ENCODE results near the gene NECTIN2. TPM values are rescaled to one million over a fixed set of nuclear protein-coding genes. Genes with fewer than 3 reads are reported as not detected.
"Not testable (repeated sequence)": the region's sequence is repeated elsewhere in the genome, so short reads cannot be mapped to it uniquely, and the experiment has no call there.

The NECTIN2 gene
- total RNA-seq, 4 donors from 2014 or later = 56.2 to 78.2 (median 67.5) TPM

GRCh38 chr19:44820648-44821609 is 25.2 kb upstream of the NECTIN2 start:
- no peak overlapping the region for H3K27ac ChIP-seq
- no peaks in the 10 kb centered on the region for H3K9me3 ChIP-seq
- no peaks in the 10 kb centered on the region for H3K27me3 ChIP-seq
- peaks cover 11% of the 10 kb centered on the region for H3K36me3 ChIP-seq
- no peak for DNase-seq (ENCODE audit: low spot score in 2 of 2)
- H3K4me1 ChIP-seq = peaks cover 4% of the 10 kb centered on the region
- TF ChIP-seq POLR2A (IDR thresholded peaks at IDR 0.05) (no peak), POLR2AphosphoS5 (IDR thresholded peaks at IDR 0.05) (no peak), EP300 (IDR thresholded peaks at IDR 0.05) (no peak), CTCF (IDR thresholded peaks at IDR 0.05) (no peak)
- no peak overlapping the region for H3K4me3 ChIP-seq
- WGBS = 66% methylated on average over 29 of the region's 35 CpGs

DNA sequence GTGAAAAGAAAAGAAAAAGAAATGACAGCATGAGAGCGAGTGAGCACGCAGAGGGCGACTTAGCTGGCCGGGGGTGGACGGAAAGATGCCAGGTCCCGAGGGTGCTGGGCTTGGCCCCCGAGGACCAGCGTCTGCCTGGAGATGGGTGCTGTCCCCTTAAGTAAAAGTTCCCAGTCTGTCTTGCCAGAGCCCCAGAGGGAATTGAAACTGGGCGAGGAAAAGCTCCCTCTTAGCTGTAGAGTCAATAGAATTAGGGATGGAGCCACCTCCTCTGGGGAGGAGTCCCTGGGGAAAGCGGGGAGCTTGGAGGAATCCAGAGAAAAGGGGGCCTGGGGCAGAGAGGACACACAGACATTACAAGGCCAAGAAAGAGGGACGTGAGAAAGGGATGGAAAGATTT is 23.9 kb upstream of the NECTIN2 start:
- Histone ChIP-seq H3K27ac (no peak overlapping the region), H3K36me3 (peaks cover 11% of the 10 kb centered on the region), H3K27me3 (no peaks in the 10 kb centered on the region), H3K4me1 (peaks cover 4% of the 10 kb centered on the region), H3K9me3 (no peaks in the 10 kb centered on the region), H3K4me3 (no peak overlapping the region)
- no peak for DNase-seq (ENCODE audit: low spot score in 2 of 2)
- TF ChIP-seq CTCF (IDR thresholded peaks at IDR 0.05) (no peak), POLR2AphosphoS5 (IDR thresholded peaks at IDR 0.05) (no peak), EP300 (IDR thresholded peaks at IDR 0.05) (no peak), POLR2A (IDR thresholded peaks at IDR 0.05) (no peak)
- WGBS = 36% methylated on average over 11 of the region's 11 CpGs

DNA sequence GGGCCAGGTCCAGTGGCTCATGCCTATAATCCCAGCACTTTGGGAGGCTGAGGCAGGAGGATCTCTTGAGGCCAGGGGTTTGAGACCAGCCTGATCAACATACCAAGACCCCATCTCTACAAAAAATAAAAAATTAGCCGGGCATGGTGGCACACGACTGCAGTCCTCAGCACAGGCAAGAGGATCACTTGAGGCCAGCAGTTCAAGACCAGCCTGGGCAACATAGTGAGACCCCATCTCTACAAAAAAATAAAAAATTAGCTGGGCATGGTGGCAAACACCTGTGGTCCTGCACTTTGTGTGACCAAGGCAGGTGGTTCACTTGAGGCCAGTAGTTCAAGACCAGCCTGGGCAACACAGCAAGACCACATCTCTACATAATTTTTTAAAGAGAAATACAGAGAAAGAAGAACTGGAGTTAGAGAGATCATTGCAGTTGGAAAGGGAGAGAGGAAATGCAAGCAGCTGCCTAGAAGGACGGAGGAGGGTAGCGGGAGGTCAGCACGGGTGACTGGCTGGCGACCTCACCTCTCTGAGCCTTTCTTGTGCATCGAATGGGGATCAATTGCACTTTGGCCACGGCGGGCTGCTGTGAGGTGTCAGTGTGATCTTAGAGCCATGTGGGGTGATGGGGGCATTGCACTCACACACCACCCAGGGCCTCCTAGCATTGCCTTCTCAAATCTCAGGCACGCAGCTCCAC is 23.3 kb upstream of the NECTIN2 start:
- H3K4me1 ChIP-seq = peaks cover 4% of the 10 kb centered on the region
- no peak overlapping the region for H3K27ac ChIP-seq
- no peak for DNase-seq (ENCODE audit: low spot score in 2 of 2)
- 71% methylated on average over 10 of the region's 10 CpGs for WGBS
- no peaks in the 10 kb centered on the region for H3K9me3 ChIP-seq
- no peak overlapping the region for H3K4me3 ChIP-seq
- no peak for TF ChIP-seq POLR2A (IDR thresholded peaks at IDR 0.05)
- TF ChIP-seq CTCF (IDR thresholded peaks at IDR 0.05) = no peak
- no peak for TF ChIP-seq POLR2AphosphoS5 (IDR thresholded peaks at IDR 0.05)
- no peak for TF ChIP-seq EP300 (IDR thresholded peaks at IDR 0.05)
- H3K27me3 ChIP-seq = no peaks in the 10 kb centered on the region
- H3K36me3 ChIP-seq = peaks cover 11% of the 10 kb centered on the region

GRCh38 chr19:44823373-44823698 is 22.8 kb upstream of the NECTIN2 start:
- no peak for DNase-seq (ENCODE audit: low spot score in 2 of 2)
- Histone ChIP-seq H3K4me1 (peaks cover 4% of the 10 kb centered on the region), H3K4me3 (no peak overlapping the region), H3K9me3 (no peaks in the 10 kb centered on the region), H3K27ac (no peak overlapping the region), H3K36me3 (peaks cover 11% of the 10 kb centered on the region), H3K27me3 (no peaks in the 10 kb centered on the region)
- WGBS = 55% methylated on average over 4 of the region's 4 CpGs
- TF ChIP-seq CTCF (IDR thresholded peaks at IDR 0.05) = no peak
- no peak for TF ChIP-seq POLR2A (IDR thresholded peaks at IDR 0.05)
- no peak for TF ChIP-seq EP300 (IDR thresholded peaks at IDR 0.05)

- H3K36me3 ChIP-seq = no peaks in the 10 kb centered on the region
- TF ChIP-seq POLR2AphosphoS5 (IDR thresholded peaks at IDR 0.05) (no peak), EP300 (IDR thresholded peaks at IDR 0.05) (no peak), CTCF (IDR thresholded peaks at IDR 0.05) (no peak), POLR2A (IDR thresholded peaks at IDR 0.05) (no peak)
- WGBS = 79% methylated on average over 4 of the region's 4 CpGs
- H3K27ac ChIP-seq = no peak overlapping the region
- H3K27me3 ChIP-seq = no peaks in the 10 kb centered on the region
- peaks cover 4% of the 10 kb centered on the region for H3K4me1 ChIP-seq
- DNase-seq (ENCODE audit: low spot score in 2 of 2) = no peak
- no peak overlapping the region for H3K4me3 ChIP-seq
- H3K9me3 ChIP-seq = no peaks in the 10 kb centered on the region
Measured at GRCh38 chr19:44824761-44825160, 21.3 kb upstream of the NECTIN2 start.

GRCh38 chr19:44832875-44833274 is 13.2 kb upstream of the NECTIN2 start:
- H3K27ac ChIP-seq; H3K9me3 ChIP-seq; H3K36me3 ChIP-seq; H3K4me3 ChIP-seq; DNase-seq (ENCODE audit: low spot score in 2 of 2); H3K4me1 ChIP-seq; H3K27me3 ChIP-seq: not testable (repeated sequence)
- whole genome bisulfite sequencing = 53% methylated on average over 6 of the region's 6 CpGs

GRCh38 chr19:44834399-44834798 is 11.7 kb upstream of the NECTIN2 start:
- not testable (repeated sequence) for H3K4me3 ChIP-seq; DNase-seq (ENCODE audit: low spot score in 2 of 2); H3K36me3 ChIP-seq; H3K9me3 ChIP-seq; H3K4me1 ChIP-seq; H3K27me3 ChIP-seq; H3K27ac ChIP-seq
- 87% methylated on average over 8 of the region's 8 CpGs for WGBS

Data from suprapubic skin (tissue), 4 donors.